Spleen (tissue), 11 donors: Measurements from ENCODE around the gene MCF2L. TPM values are rescaled to one million over a fixed set of nuclear protein-coding genes. Genes with fewer than 3 reads are reported as not detected.

Experiments used
- DNase-seq: peaks from one replicate; pipeline ENCODE4 v3.0.0-alpha.2; 2020
- H3K27ac ChIP-seq, 8 donors: fragments of 200-600 bp; sonication (generic) in 7 of 8; 1 replicate in 4 of 8; 2 replicates in 4 of 8; pipeline versions ENCODE4 v1.5.0 to v1.8.0; 2016 to 2021; ENCODE audit warnings: inconsistent platforms in 4 of 8, mild to moderate bottlenecking in 4 of 8, moderate library complexity in 1 of 8
- H3K27me3 ChIP-seq, 7 donors: fragments of 200-600 bp; sonication (generic) in 6 of 7; replicated peaks in 1 of 7; 1 replicate in 4 of 7; 2 replicates in 3 of 7; pipeline versions ENCODE4 v1.5.0 to v1.8.0; 2016 to 2021; ENCODE audit warnings: inconsistent platforms in 3 of 7, mild to moderate bottlenecking in 1 of 7
- H3K36me3 ChIP-seq, 6 donors: fragments of 200-600 bp; sonication (generic) in 5 of 6; 1 replicate in 4 of 6; 2 replicates in 2 of 6; pipeline versions ENCODE4 v1.5.0 to v1.8.0; 2016 to 2021; ENCODE audit warnings: inconsistent platforms in 2 of 6
- H3K4me1 ChIP-seq, 6 donors: fragments of 200-600 bp; sonication (generic) in 5 of 6; 1 replicate in 3 of 6; 2 replicates in 3 of 6; pipeline versions ENCODE4 v1.5.0 to v1.8.0; 2016 to 2021; ENCODE audit warnings: inconsistent platforms in 3 of 6
- H3K4me3 ChIP-seq, 8 donors: fragments of 200-600 bp; sonication (generic) in 7 of 8; 1 replicate in 4 of 8; 2 replicates in 4 of 8; pipeline versions ENCODE4 v1.5.0 to v1.8.0; 2016 to 2021; ENCODE audit warnings: inconsistent platforms in 4 of 8, mild to moderate bottlenecking in 4 of 8, moderate library complexity in 2 of 8
- H3K9me3 ChIP-seq, 8 donors: fragments of 200-600 bp; sonication (generic) in 7 of 8; 1 replicate in 4 of 8; 2 replicates in 4 of 8; pipeline versions ENCODE4 v1.5.0 to v1.8.0; 2016 to 2021; ENCODE audit warnings: inconsistent platforms in 4 of 8
- CTCF ChIP-seq, 11 experiments: fragments of 200-600 bp in 7 of 11; fragments of 450-650 bp in 4 of 11; sonication (generic) in 4 of 11; IDR thresholded peaks in 8 of 11; conservative IDR thresholded peaks in 3 of 11; 1 replicate in 7 of 11; 2 replicates in 4 of 11; pipeline versions ENCODE4 v1.4.0 to v1.8.0; 2016 to 2021; ENCODE audit warnings: antibody characterized with exemption in 11 of 11, inconsistent platforms in 4 of 11, mild to moderate bottlenecking in 1 of 11
- POLR2A ChIP-seq, 3 donors: fragments of 450-650 bp; IDR thresholded peaks; one replicate each; pipeline ENCODE4 v1.5.1; 2017; ENCODE audit warnings: antibody characterized with exemption in 3 of 3, mild to moderate bottlenecking in 1 of 3
- POLR2AphosphoS5 ChIP-seq, 3 donors: sonication (generic); formaldehyde crosslinking; IDR thresholded peaks; one replicate each; pipeline ENCODE4 v1.5.1; 2017; ENCODE audit warnings: antibody characterized with exemption in 3 of 3
- WGBS, 5 donors: extraction: QIAGEN DNeasy Blood & Tissue Kit in 3 of 5; methylation state at CpG; one replicate each; pipeline versions ENCODE4 v1.1.5 to v1.1.7; 2013 to 2018; 5-methylcytosine and 5-hydroxymethylcytosine counted together
- intact Hi-C: fragments of 100-400 bp; cut with DNase I; formaldehyde crosslinking; loops from one replicate; pipeline ENCODE4 v1.15.0; 2023; ENCODE audit warnings: low total_unique reads
- polyA plus RNA-seq, 3 donors: library from polyadenylated mRNA; stranded (reverse); fragments of 200-250 nt; gene quantifications; one replicate each; pipeline ENCODE4 v1.2.1, GENCODE V29; 2013
- total RNA-seq, 7 donors: library from RNA; depleted of rRNA in 3 of 7; stranded (reverse); fragments of >200 nt in 3 of 7; fragmentation: NEBNext Ultra II Directional in 4 of 7; extraction: Animal tissue kit (Norgen Biotek cat#: 25700) in 4 of 7; gene quantifications; one replicate each; pipeline versions ENCODE4 v1.1.0 to v1.2.1, GENCODE V29; 2016 to 2021
- donor health status: healthy with polysubstance abuse.
- donor health status: DM: no; HTN: no; CAD: no; lungs with moderate emphysema.
- donor health status: DM: no; HTN: no; CAD: no.
- donor health status: Bipolar disorder and iron deficiency.
- donor health status: healthy.
- donor health status: DM: no; HTN: no; CAD: no.
- donor health status: DM: yes; HTN: yes; CAD: no.

Gene MCF2L
- total and polyA plus RNA-seq, 10 donors = 4.3 to 21.4 (median 13.0) TPM

- DNase-seq = peak; percentile 59
- Histone ChIP-seq H3K27me3 (peaks cover 0 to 4% (median 0%) of the 10 kb centered on the region in 7 donors), H3K36me3 (peaks cover 0 to 11% (median 0%) of the 10 kb centered on the region in 6 donors)
Observed at GRCh38 chr13:113058988-113059850, 90.2 kb downstream of the MCF2L start.

GRCh38 chr13:113059891-113060290 is 90.9 kb downstream of the MCF2L start:
- TF ChIP-seq POLR2AphosphoS5 (IDR thresholded peaks at IDR 0.05) = no peak
- WGBS, 5 donors = 85 to 94% (median 89%) methylated on average over 15 of the region's 15 CpGs
- H3K4me3 ChIP-seq = no peak overlapping the region
- intact Hi-C loops = loop anchor here (10.0 kb wide), 1 partner anchor 165 kb away; no protein-coding TSS in a partner anchor
- peaks cover 0 to 9% (median 0%) of the 10 kb centered on the region in 8 donors for H3K9me3 ChIP-seq
- peaks cover 0 to 18% (median 0%) of the 10 kb centered on the region in 6 donors for H3K36me3 ChIP-seq
- H3K27me3 ChIP-seq = peaks cover 0 to 4% (median 0%) of the 10 kb centered on the region in 7 donors
- H3K4me1 ChIP-seq = no peaks in the 10 kb centered on the region
- DNase-seq = peak; percentile 42
- H3K27ac ChIP-seq = no peak overlapping the region

More at GRCh38 chr13:113058988-113059850, 90.2 kb downstream of the MCF2L start:
- TF ChIP-seq POLR2A (IDR thresholded peaks at IDR 0.05) = no peak
- TF ChIP-seq CTCF (IDR thresholded peaks at IDR 0.05 in 8 of 11, conservative IDR thresholded peaks at IDR 0.05 in 3 of 11) = no peak
- no peak for TF ChIP-seq POLR2AphosphoS5 (IDR thresholded peaks at IDR 0.05)
- 92 to 94% (median 94%) methylated on average over 22 of the region's 22 CpGs for WGBS, 5 donors
- Histone ChIP-seq H3K4me3 (no peak overlapping the region), H3K27ac (no peak overlapping the region), H3K4me1 (no peaks in the 10 kb centered on the region), H3K9me3 (peaks cover 0 to 9% (median 0%) of the 10 kb centered on the region in 8 donors)
- intact Hi-C loops = loop anchor here (10.0 kb wide), 1 partner anchor 166 kb away; no protein-coding TSS in a partner anchor

- Histone ChIP-seq H3K4me1 (no peaks in the 10 kb centered on the region), H3K27ac (no peak overlapping the region), H3K36me3 (peaks cover 0 to 22% (median 0%) of the 10 kb centered on the region in 6 donors), H3K27me3 (peaks cover 0 to 3% (median 0%) of the 10 kb centered on the region in 7 donors), H3K9me3 (peaks cover 0 to 9% (median 0%) of the 10 kb centered on the region in 8 donors), H3K4me3 (no peak overlapping the region)
- intact Hi-C loops = no loop called here
- WGBS, 5 donors = 91 to 92% (median 92%) methylated on average over 24 to 34 of the region's 34 CpGs
- DNase-seq = peak; percentile 64
- no peak for TF ChIP-seq POLR2AphosphoS5 (IDR thresholded peaks at IDR 0.05)
- no peak for TF ChIP-seq POLR2A (IDR thresholded peaks at IDR 0.05)
- TF ChIP-seq CTCF (IDR thresholded peaks at IDR 0.05 in 8 of 11, conservative IDR thresholded peaks at IDR 0.05 in 3 of 11) = no peak
Observed at GRCh38 chr13:113060557-113061270, 91.7 kb downstream of the MCF2L start.

- intact Hi-C loops = no loop called here
- Histone ChIP-seq H3K27ac (no peak overlapping the region), H3K27me3 (no peaks in the 10 kb centered on the region), H3K4me3 (no peak overlapping the region), H3K36me3 (peaks cover 0 to 22% (median 0%) of the 10 kb centered on the region in 6 donors), H3K4me1 (no peaks in the 10 kb centered on the region), H3K9me3 (peaks cover 0 to 9% (median 0%) of the 10 kb centered on the region in 8 donors)
- TF ChIP-seq POLR2AphosphoS5 (IDR thresholded peaks at IDR 0.05) = no peak
- TF ChIP-seq CTCF (IDR thresholded peaks at IDR 0.05 in 8 of 11, conservative IDR thresholded peaks at IDR 0.05 in 3 of 11) = no peak
- no peak for TF ChIP-seq POLR2A (IDR thresholded peaks at IDR 0.05)
- peak; percentile 58 for DNase-seq
- WGBS, 5 donors = 90 to 96% (median 91%) methylated on average over 9 of the region's 9 CpGs
Observed at GRCh38 chr13:113061271-113061625, 92.2 kb downstream of the MCF2L start.
